ENCODE results near the gene JAML.

The JAML gene, protein sequence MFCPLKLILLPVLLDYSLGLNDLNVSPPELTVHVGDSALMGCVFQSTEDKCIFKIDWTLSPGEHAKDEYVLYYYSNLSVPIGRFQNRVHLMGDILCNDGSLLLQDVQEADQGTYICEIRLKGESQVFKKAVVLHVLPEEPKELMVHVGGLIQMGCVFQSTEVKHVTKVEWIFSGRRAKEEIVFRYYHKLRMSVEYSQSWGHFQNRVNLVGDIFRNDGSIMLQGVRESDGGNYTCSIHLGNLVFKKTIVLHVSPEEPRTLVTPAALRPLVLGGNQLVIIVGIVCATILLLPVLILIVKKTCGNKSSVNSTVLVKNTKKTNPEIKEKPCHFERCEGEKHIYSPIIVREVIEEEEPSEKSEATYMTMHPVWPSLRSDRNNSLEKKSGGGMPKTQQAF

DNA sequence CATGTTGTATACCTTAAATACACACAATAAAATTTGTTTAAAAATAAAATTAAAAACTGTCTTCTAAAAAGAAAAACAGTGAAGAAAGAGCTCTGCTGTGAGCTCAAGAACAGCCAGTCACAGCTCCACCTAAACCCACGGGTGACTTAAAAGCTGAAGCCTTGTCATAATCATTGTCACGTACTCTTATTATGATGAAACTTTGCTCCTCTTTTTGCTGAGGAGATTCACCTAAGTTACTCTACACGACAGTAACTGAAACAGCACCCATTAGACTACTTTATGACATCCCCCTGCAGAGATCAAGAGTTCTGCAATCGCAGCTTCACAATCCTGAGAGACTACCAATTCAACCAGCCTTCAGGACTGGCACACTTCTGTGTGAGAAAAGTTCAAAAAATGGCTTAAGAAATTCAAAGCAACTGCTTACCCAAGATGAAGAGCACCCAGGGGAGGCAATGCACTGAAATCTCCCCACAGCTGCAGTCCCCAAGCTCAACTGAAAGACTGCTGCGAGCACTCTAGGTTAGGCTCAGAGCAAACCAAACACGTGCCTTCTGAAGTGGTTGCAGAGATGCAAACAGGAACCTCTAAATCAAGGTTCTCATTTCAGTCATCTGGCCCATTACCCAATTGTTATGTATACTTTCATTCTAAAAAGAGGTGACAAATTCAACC is at the start of gene JAML:
Gene JAML, minus strand, starts transcription at position 501 of the 678 bp plus-strand sequence. CDS start 10,145 bp downstream, outside the sequence.
- Histone ChIP-seq H3K27ac (peak within 1 kb of the TSS in 18 of 21 experiments; percentile 3 to 90 (median 56)), H3K4me3 (peak within 1 kb of the TSS in 6 of 7 experiments; percentile 15 to 33 (median 24))

DNA sequence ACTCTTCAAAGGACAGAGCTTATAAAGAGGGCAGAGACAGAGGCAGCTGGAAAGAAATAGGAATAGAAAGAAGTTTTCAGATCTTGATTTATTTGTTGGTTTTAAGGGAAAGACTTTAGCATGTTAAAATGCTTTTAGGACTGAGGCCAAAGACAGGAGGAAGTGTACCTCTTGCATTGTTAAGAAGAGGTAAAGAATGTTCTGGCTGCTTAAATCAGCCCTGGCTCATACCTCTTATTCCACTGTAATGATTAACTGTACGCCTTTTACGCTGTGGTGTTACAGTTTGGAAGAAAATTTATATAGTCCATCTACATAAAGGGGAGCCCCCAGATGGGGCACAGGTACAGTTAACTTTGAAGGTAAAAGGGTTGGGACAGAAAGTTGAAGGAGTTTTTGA is 49.4 kb upstream of the JAML start:
- H3K27ac ChIP-seq: peak overlapping the region in 6 of 21 experiments; percentile 17 to 80 (median 48)

DNA sequence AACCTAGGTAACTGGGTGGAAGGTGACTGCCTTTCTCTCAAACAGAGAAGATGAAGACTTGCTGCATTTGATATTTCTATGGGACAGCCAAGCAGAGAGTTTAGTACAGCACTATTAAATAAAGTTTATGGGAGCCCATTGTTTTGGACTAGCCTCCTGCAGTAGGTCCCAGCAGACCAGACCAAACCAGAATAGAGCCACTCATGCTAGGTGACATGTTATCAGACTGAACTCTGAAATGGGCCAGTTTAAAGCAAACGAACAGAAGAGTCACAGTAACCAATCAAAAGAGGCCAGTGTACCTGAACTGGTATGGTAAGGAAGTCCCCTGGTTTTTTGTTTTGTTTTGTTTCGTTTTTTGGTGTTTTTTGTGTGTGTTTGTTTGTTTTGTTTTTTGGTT is 47.2 kb upstream of the JAML start:
- H3K27ac ChIP-seq: no peak overlapping the region
- no peak overlapping the region for H3K4me3 ChIP-seq

More for the DNA sequence above, 49.4 kb upstream of the JAML start:
- H3K4me3 ChIP-seq: no peak overlapping the region

DNA sequence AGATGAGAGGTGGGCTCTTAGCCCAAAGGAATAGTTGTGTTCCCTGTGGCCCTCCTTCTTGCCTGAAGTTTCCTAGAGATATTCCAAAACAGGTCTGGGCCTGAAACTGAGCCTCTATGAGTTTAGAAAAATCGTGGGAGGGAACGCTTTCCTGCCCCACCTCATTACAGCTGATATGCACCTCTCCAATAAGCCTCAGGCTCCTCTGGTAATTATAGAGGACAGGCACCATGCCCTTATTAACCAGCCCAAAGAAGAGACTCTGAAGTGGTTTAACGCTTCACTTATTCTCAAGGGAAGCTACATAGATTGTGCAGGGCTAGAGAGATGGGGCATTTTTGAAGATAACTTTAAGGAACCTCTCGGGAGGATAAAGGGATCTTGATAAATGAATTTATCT is 42.7 kb upstream of the JAML start:
- Histone ChIP-seq H3K4me3 (no peak overlapping the region), H3K27ac (peak overlapping the region in 12 of 21 experiments; percentile 10 to 89 (median 74))

DNA sequence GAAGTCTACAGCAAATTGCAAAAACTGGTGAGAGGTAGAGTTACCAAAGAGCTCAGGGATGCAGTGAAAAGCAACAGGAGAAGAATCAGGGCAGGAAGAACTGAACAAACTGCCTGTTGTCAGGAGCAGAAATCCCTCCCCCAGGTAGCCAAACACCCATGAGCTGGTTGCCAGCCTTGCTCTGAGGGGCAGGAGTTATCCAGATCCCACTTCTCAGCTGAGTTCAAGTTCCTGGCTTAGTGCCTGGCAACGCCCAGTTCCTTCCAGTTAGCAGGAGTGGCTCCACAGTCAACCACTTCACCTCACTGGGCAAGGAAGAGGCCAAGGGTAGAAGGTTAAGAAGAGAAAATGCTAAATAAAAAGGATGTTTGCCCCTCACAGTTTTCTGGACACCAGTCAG is 41.1 kb upstream of the JAML start:
- peak overlapping the region in 1 of 7 experiments; percentile 43 for H3K4me3 ChIP-seq

DNA sequence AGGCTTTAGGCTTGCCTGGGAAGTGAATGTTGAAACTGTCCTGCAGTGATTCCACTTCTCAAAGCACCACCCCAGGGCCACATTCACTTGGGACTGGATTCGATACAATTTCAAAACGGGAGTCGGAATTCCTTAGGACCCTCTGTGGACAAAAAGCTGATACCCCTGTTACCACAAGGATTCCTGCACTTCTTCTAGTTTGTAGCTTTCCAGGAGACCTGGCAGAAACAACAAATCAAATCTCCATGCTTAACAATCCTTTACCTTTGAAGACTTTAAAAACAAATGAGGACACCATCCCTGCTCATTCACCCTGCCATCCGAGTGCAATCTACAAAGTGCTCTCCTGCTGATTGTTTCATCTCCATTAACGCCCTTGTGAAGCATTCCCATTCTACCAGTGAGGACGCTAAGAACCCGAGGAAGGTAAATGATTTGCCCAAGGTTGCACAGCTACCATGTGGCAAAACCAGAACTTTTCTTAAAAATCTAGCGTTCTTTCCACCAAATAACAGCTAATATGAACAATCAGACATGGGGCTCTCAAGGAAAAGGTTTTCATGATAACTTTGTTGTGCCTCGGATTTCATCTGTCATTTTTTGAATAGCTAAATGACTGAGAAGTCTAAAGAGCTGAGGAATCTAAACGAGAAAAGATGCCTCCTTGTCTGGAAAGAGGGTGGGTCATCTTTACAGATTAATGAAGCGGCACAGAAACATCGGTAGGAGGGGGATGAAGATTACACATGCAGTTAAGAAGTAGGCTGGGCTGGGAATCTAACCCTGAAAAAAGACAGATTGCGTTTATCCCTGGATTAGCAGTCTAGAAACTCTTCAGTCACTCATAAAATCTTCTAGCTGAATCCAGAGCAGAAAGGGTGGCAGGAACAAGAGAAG is 40.0 kb upstream of the JAML start:
- Histone ChIP-seq H3K4me3 (peak overlapping the region; percentile 24 to 53 (median 37)), H3K27ac (peak overlapping the region in 20 of 21 experiments; percentile 5 to 90 (median 80))

More for the DNA sequence above, 41.1 kb upstream of the JAML start:
- peak overlapping the region in 16 of 21 experiments; percentile 5 to 90 (median 77) for H3K27ac ChIP-seq

DNA sequence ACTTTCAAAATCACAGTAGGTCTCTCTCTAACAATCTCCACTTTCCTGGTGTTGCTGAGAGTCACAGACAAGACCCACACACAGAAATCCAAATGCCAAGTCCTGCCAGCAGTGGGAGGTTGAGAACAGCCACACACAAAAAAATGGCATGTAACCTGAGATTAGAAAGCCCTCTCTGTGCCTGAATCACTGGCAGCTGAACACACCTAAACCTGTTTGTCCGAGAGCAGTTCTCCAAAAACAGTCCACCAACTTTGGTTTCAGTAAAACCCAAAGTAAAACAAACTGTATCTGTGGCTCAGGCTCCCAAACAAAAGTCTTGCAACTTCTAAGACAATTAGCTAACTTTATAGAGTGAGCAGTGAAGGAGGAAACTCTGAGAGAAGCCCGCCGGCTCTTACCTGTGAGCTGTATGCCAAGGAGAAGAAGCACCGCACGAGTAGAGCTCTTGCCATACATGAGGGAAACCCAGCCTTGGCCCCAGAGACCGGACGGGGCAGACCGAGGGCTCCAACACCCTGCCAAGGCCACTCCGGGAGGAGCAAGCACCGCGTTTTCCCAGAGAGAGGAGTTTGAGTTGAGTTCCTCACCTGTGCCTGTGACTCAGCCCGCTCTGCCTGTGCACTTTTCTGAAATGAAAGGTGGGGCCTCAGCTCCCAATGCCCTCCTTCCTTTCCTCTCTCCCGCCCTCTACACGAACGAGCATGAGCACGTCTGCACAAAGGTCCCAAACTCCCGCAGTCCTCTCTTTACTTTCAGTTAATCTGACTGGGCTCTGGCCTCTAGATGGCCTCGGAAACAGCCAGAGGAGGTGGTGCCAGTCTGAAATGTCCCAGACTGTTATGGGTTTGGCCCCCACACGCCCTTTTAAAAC is 39.1 kb upstream of the JAML start, which contains the start of gene MPZL2:
Gene MPZL2, minus strand, starts transcription at position 603 of the 874 bp plus-strand sequence. Its CDS starts 144 bp downstream, at position 459.
- Histone ChIP-seq H3K27ac (peak within 1 kb of the TSS in 20 of 21 experiments; percentile 67 to 90 (median 80)), H3K4me3 (peak within 1 kb of the TSS; percentile 24 to 53 (median 37))

DNA sequence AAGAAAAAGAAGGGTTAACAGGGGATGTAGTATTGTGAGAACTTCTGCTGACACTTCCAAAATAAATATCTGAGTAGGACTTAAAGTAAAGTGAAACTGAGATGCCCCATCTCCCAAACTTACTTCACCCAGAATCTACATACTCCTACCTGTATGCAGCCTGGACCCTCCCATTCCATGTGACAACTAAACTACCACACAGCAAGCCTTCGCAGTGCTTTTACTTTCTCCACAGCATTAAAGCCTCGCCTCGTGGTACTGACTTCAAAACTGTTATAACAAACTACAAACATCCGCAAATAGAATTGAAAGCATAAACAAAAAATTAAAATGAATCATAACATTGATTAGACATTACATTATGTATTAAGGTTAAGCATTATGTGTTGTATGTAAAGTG is 38.3 kb upstream of the JAML start:
- Histone ChIP-seq H3K27ac (peak overlapping the region in 17 of 21 experiments; percentile 67 to 90 (median 81)), H3K4me3 (peak overlapping the region; percentile 24 to 53 (median 37))

DNA sequence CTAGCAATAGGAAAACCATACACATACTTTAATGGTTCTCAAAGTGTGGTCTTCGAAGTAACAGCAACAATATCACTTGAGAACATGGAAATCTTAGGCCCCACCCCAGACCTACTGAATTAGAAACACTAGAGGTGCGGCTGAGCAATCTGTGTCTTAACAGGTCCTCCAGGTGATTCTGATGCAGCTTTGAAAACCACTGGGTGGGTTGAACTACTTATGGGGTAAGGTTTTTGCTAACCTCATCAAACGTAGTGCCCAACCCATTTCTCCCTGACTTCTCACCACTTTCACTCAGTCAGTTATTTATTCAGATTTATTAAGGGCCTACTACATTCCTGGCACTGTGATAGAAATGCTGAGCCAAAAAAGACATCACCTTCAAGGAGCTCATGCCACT is 35.5 kb upstream of the JAML start:
- Histone ChIP-seq H3K4me3 (no peak overlapping the region), H3K27ac (no peak overlapping the region)

DNA sequence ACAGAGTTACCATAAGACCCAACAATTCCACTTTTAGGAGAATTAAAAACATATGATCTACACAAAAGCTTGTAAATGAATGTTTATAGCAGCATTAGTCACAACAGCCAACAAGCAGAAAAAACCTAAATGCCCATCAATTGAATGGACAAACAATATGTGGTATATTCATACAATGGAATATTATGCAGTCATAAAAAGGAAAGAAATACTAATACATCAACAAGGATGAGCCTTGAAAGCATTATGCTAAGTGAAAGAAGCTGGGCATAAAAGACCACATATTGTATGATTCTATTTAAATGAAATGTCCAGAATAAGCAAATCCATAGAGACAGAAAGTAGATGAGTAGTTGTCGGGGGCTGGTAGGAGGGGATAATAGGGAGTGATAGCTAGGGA is 34.3 kb upstream of the JAML start:
- Histone ChIP-seq H3K4me3 (no peak overlapping the region), H3K27ac (no peak overlapping the region)

DNA sequence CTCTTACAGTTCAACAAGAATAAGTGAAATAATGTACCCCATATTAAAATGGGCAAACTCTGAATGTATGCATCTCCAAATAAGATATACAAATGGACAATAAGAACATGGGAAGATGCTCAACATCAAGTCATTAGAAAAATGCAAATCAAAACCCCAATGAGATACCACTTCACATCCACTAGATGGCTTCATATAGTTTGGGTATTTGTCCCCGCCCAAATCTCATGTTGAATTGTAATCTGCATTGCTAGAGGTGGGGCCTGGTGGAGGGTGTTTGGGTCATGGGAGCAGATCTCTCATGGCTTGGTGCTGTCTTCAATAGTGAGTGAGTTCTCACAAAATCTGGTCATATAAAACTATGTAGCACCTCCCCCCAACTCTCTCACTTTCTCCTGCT is 33.6 kb upstream of the JAML start:
- no peak overlapping the region for H3K27ac ChIP-seq
- H3K4me3 ChIP-seq: no peak overlapping the region

DNA sequence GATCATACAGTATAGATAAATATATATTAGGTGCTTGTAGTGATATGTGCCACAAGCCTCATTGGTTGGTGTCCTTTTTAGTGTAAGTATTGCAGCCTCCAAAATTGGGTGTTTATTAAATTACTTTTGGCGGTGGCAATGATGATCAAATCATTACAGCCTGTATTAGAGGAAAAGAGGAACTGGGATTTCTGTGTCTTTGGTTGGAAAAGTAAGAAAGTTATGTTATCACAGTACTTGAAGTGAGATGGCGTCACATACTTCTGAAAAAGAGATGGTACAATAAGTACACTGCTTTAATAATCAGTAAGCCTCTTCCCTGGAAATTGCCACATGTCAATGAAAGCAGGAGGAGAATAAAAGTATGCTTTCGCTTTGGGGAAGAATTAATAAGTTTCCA is 27.9 kb upstream of the JAML start:
- Histone ChIP-seq H3K27ac (peak overlapping the region in 18 of 21 experiments; percentile 84 to 97 (median 92)), H3K4me3 (peak overlapping the region in 6 of 7 experiments; percentile 52 to 69 (median 62))

DNA sequence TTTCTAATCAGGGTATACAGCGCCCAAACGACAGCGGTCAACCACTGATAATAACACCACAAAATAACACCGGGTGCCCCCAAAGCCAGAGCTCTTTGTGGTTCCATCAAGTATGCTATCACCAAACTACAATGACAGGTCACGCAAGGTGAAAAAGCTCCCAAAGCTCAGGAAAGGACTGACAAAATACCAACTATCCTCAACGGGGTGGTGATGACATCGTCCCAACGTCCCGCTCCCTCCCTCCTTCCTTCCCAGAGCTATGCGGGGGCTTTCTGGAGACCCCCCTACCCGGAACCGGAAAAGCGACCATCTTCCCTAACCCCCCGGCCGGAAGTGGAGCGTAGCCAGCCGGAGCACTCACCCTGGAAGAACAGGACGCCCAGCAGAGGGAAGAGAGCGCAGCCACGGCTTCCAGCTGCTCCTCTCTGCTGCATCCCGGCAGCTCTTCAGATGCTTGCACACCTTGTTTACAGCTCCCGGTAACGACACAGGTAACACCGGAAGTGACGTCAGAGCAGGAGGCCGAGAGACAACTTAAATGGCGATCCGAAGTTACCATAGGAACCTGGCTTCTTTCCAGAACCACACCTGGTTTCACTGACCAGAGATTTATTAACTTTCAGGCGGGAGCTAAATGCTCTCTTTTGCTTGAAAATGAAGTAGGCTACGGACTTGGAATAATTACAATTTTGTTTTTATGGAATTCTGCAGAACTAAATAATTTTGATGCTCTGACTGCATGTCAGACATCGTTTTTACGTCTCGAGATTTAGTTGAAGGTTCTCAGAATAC is 27.2 kb upstream of the JAML start, which contains the start of gene MPZL3:
Gene MPZL3, minus strand, starts transcription at position 508 of the 795 bp plus-strand sequence. Its CDS starts 71 bp downstream, at position 437.
- Histone ChIP-seq H3K4me3 (peak within 1 kb of the TSS; percentile 52 to 76 (median 62)), H3K27ac (peak within 1 kb of the TSS in 20 of 21 experiments; percentile 84 to 97 (median 90))

DNA sequence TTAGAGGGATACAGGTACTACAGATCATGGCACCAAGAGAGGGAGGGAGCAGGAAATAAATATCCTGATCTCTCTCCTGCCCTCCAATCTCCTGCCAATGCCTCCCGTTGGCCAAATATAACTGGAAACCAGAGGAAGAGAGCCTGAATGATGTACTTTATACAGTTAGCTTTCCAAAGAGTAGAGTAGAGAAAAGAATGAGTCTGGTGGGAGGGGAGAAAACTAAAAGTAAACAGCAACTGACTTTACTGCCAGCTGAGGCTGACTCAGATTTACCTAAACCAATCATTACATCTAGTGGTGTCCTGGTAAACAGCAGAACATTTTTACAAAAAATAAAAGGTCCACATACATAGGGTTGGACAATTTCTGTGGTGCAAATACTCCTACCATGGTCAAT is 22.2 kb upstream of the JAML start:
- Histone ChIP-seq H3K27ac (peak overlapping the region in 13 of 21 experiments; percentile 13 to 65 (median 40)), H3K4me3 (no peak overlapping the region)

DNA sequence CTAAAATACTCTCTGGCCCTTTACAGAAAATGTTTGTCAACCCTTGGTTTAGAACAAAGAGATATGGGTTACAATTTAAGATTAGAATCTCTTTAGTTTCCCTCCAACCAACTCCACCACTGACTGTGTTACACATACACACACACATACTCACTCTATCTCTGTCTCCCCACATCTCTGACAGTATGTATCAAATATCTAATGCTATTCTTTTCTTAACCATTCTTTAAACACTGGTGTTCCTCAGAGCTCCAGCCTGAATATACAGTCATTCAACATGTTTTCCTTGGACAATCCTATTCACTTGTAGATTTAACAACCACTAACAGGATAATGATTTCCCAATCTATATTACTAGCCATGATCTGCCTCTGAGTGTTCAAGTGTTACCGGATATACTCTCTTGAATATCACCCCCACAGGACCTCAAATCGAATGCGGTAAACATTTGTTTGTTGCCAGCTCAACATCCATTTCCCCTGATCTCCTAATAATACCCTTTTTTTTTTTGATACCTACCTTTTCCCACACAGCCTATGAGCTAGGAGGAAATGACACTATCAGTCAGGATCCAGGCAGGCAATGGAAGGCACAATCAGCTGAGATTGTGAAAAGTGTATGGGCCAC is 21.2 kb upstream of the JAML start:
- Histone ChIP-seq H3K27ac (peak overlapping the region in 10 of 21 experiments; percentile 2 to 65 (median 31)), H3K4me3 (no peak overlapping the region)

DNA sequence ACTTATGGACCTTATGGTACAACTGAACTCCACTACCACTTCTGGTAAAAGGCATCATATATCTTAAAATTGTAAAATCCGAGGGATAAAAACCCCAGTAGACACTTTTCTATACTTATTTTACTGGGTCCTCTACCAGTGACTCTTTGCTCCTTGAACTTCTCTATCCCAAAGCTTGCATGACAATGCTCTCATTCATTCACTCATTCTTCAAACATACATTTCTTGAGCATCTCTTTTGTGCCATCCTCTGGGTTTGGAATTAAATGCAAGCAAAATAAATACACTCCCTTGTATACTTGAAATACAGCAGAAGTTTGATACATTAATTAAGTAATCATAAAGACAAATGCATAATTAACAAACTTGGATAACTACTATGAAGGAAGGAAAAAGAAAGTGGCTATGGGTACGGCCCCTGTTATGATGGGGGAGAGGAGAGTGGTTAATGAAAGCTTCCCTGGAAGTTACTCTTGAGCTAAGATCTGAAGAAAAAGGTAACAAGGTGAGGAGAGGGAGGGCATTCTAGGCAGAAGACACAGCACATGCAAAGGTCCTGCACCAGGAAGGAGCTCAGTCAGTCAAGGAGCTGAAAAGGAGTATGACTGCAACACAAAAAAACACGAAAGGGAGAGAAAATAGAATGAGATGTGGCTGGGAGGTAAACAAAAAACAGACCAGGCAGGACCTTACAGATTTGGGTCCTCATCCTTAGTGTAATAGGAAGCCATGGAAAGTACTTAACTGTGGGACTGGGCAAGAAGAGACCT is 19.4 kb upstream of the JAML start:
- H3K4me3 ChIP-seq: no peak overlapping the region
- peak overlapping the region in 1 of 21 experiments; percentile 87 for H3K27ac ChIP-seq

All from skin epidermis (tissue), 12 donors.